HG02884 (cell line): ENCODE results near the gene RASSF3.

Source experiments
- ATAC-seq: cut with Tn5 transposase; IDR thresholded peaks from one replicate; pipeline ENCODE4 v1.9.1; 2021; ENCODE audit warnings: mild to moderate bottlenecking, moderate library complexity; ENCODE audit not compliant: unreplicated experiment

The RASSF3 gene

GRCh38 chr12:64718649-64719048 lies 108.4 kb downstream of the RASSF3 start:
- no peak for ATAC-seq

GRCh38 chr12:64720884-64721283 lies 110.6 kb downstream of the RASSF3 start:
- ATAC-seq = no peak

GRCh38 chr12:64722835-64723234 lies 112.5 kb downstream of the RASSF3 start:
- no peak for ATAC-seq

- ATAC-seq = no peak
These were observed 113.3 kb downstream of the RASSF3 start for GRCh38 chr12:64723630-64724029.

GRCh38 chr12:64724201-64724745 lies 114.0 kb downstream of the RASSF3 start:
- no peak for ATAC-seq

- no peak for ATAC-seq
These were observed 119.8 kb downstream of the RASSF3 start for GRCh38 chr12:64729909-64730587.

- ATAC-seq = no peak
These were observed 120.3 kb downstream of the RASSF3 start for GRCh38 chr12:64730588-64730969.

- ATAC-seq = no peak
These were observed 121.4 kb downstream of the RASSF3 start for GRCh38 chr12:64731683-64732082.

GRCh38 chr12:64733857-64734256 lies 123.6 kb downstream of the RASSF3 start:
- ATAC-seq = no peak

- ATAC-seq = no peak
These were observed 125.1 kb downstream of the RASSF3 start for GRCh38 chr12:64735442-64735841.

GRCh38 chr12:64736771-64737170 lies 126.5 kb downstream of the RASSF3 start:
- no peak for ATAC-seq

GRCh38 chr12:64737539-64737938 lies 127.2 kb downstream of the RASSF3 start:
- no peak for ATAC-seq

- ATAC-seq = no peak
These were observed 129.5 kb downstream of the RASSF3 start for GRCh38 chr12:64739778-64740177.

- ATAC-seq = no peak
These were observed 130.4 kb downstream of the RASSF3 start for GRCh38 chr12:64740646-64741045.

GRCh38 chr12:64742416-64742815 lies 132.1 kb downstream of the RASSF3 start:
- no peak for ATAC-seq

- ATAC-seq = no peak
These were observed 132.9 kb downstream of the RASSF3 start for GRCh38 chr12:64743206-64743605.

GRCh38 chr12:64744422-64745258 lies 134.3 kb downstream of the RASSF3 start:
- no peak for ATAC-seq

GRCh38 chr12:64745259-64745807 lies 135.0 kb downstream of the RASSF3 start:
- no peak for ATAC-seq

- ATAC-seq = no peak
These were observed 135.7 kb downstream of the RASSF3 start for GRCh38 chr12:64745980-64746379.

GRCh38 chr12:64746663-64747062 lies 136.4 kb downstream of the RASSF3 start:
- no peak for ATAC-seq
